22Rv1 (cell line): Measurements from ENCODE around the gene SLC23A2.
"Not testable (repeated sequence)": the region's sequence is repeated elsewhere in the genome, so short reads cannot be mapped to it uniquely, and the experiment has no call there.

ENCODE experiments used
- CTCF ChIP-seq: fragments of 450-650 bp; IDR thresholded peaks from 2 replicates; pipeline ENCODE4 v1.5.1; 2017; ENCODE audit warnings: mild to moderate bottlenecking
- ZFX ChIP-seq: fragments of 450-650 bp; IDR thresholded peaks from 2 replicates; pipeline ENCODE4 v1.6.1; 2017; ENCODE audit warnings: antibody characterized with exemption, borderline replicate concordance

- TF ChIP-seq CTCF, ZFX: not testable (repeated sequence)
These were observed 123.2 kb downstream of the SLC23A2 start for GRCh38 chr20:4878099-4878498.
